K562 (cell line): ENCODE measurements around the gene DPEP2. TPM values are rescaled to one million over a fixed set of nuclear protein-coding genes. Genes with fewer than 3 reads are reported as not detected.

Experiments
- BCOR ChIP-seq: fragments of 450-650 bp; IDR thresholded peaks from 2 replicates; pipeline ENCODE4 v1.6.1; 2016
- CHD4 ChIP-seq: fragments of 200-600 bp; sonication (generic); IDR thresholded peaks from 3 replicates; pipeline ENCODE4 v1.6.1; 2012; ENCODE audit warnings: low read depth, mild to moderate bottlenecking, mixed read lengths, low read length, inconsistent platforms; ENCODE audit not compliant: insufficient read depth, insufficient replicate concordance, poor library complexity, severe bottlenecking
- CTCF ChIP-seq, 3 experiments: IDR thresholded peaks in 2 of 3; conservative IDR thresholded peaks in 1 of 3; 2 replicates each; pipeline ENCODE4 v1.5.1; 2011 to 2012; ENCODE audit warnings: low read length in 3 of 3, mild to moderate bottlenecking in 3 of 3, control low read depth in 2 of 3, improper control_type of control experiment in 1 of 3, inconsistent platforms in 1 of 3, low read depth in 1 of 3, mixed read lengths in 1 of 3, moderate library complexity in 1 of 3; ENCODE audit not compliant: insufficient read depth in 2 of 3
- DIDO1 ChIP-seq: fragments of 450-650 bp; IDR thresholded peaks from 2 replicates; pipeline ENCODE4 v1.6.1; 2016; ENCODE audit warnings: low read depth, missing biosample characterization, missing genetic modification characterization
- ETV6 ChIP-seq, 3 experiments: fragments of 150-350 bp in 1 of 3; sonication (generic) in 1 of 3; formaldehyde crosslinking in 1 of 3; IDR thresholded peaks; 2 replicates each; pipeline versions ENCODE4 v1.6.1 to v1.8.0; 2014 to 2022; ENCODE audit warnings: borderline replicate concordance in 2 of 3, low read depth in 2 of 3, antibody characterized with exemption in 1 of 3, low read length in 1 of 3, mild to moderate bottlenecking in 1 of 3, missing genetic modification reagents in 1 of 3
- MAFF ChIP-seq: IDR thresholded peaks from 2 replicates; pipeline ENCODE4 v1.6.1; 2012; ENCODE audit warnings: low read length, improper control_type of control experiment
- MAFG ChIP-seq: fragments of 450-650 bp; conservative IDR thresholded peaks from 2 replicates; pipeline ENCODE4 v1.6.1; 2016; ENCODE audit warnings: missing genetic modification characterization, missing compliant biosample characterization
- MAX ChIP-seq: sonication (generic); formaldehyde crosslinking; IDR thresholded peaks from 2 replicates; pipeline ENCODE4 v1.9.0; 2022; ENCODE audit warnings: mild to moderate bottlenecking, missing genetic modification reagents
- MBD1 ChIP-seq: fragments of 250-450 bp; sonication (Bioruptor Pico); IDR thresholded peaks from 2 replicates; pipeline ENCODE4 v1.8.0; 2022; ENCODE audit warnings: inconsistent platforms
- MEF2A ChIP-seq: IDR thresholded peaks from 2 replicates; pipeline ENCODE4 v1.6.1; 2011; ENCODE audit warnings: low read depth, mild to moderate bottlenecking, low read length, moderate library complexity; ENCODE audit not compliant: control insufficient read depth
- MEIS2 ChIP-seq: fragments of 450-650 bp; IDR thresholded peaks from 2 replicates; pipeline ENCODE4 v1.6.1; 2014; ENCODE audit warnings: mild to moderate bottlenecking; ENCODE audit not compliant: partially characterized antibody
- PPARD ChIP-seq: fragments of 250-450 bp; sonication (Bioruptor Pico); IDR thresholded peaks from 2 replicates; pipeline ENCODE4 v1.8.0; 2022; ENCODE audit warnings: inconsistent platforms, mild to moderate bottlenecking, moderate library complexity
- PREB ChIP-seq: sonication (generic); formaldehyde crosslinking; IDR thresholded peaks from 2 replicates; pipeline ENCODE4 v1.8.1; 2023; ENCODE audit warnings: mild to moderate bottlenecking, missing genetic modification reagents
- SIN3B ChIP-seq: fragments of 450-650 bp; IDR thresholded peaks from 2 replicates; pipeline ENCODE4 v1.6.1; 2017; ENCODE audit warnings: low read depth, mild to moderate bottlenecking, moderate library complexity
- SNAPC5 ChIP-seq: fragments of 250-450 bp; sonication (Bioruptor Pico); IDR thresholded peaks from 2 replicates; pipeline ENCODE4 v1.8.0; 2021; ENCODE audit warnings: moderate library complexity, mild to moderate bottlenecking, inconsistent platforms
- SOX6 ChIP-seq: fragments of 450-650 bp; IDR thresholded peaks from 2 replicates; pipeline ENCODE4 v1.6.1; 2014; ENCODE audit warnings: mild to moderate bottlenecking
- SP1 ChIP-seq: sonication (generic); formaldehyde crosslinking; IDR thresholded peaks from 2 replicates; pipeline ENCODE4 v1.8.1; 2022; ENCODE audit warnings: mild to moderate bottlenecking, missing genetic modification reagents
- TAF7 ChIP-seq: fragments of 450-650 bp; IDR thresholded peaks from 2 replicates; pipeline ENCODE4 v1.6.1; 2016; ENCODE audit warnings: missing genetic modification characterization, missing compliant biosample characterization
- TFAP4 ChIP-seq: sonication (generic); formaldehyde crosslinking; IDR thresholded peaks from 2 replicates; pipeline ENCODE4 v1.8.0; 2022; ENCODE audit warnings: missing genetic modification reagents, mild to moderate bottlenecking, moderate library complexity, borderline replicate concordance
- ZNF699 ChIP-seq: fragments of 250-450 bp; sonication (Bioruptor Pico); IDR thresholded peaks from 2 replicates; pipeline ENCODE4 v1.8.0; 2021; ENCODE audit warnings: mild to moderate bottlenecking, moderate library complexity; ENCODE audit not compliant: insufficient replicate concordance
- ZNF79 ChIP-seq: fragments of 250-450 bp; sonication (Bioruptor Pico); IDR thresholded peaks from 2 replicates; pipeline ENCODE4 v1.4.0; 2020; ENCODE audit warnings: low read depth, mild to moderate bottlenecking, moderate library complexity
- polyA plus RNA-seq, 8 experiments: library from polyadenylated mRNA; depleted of rRNA in 4 of 8; stranded (reverse) in 5 of 8; unstranded in 3 of 8; fragments of >200 nt; fragmentation: Nextera tagmentation in 2 of 8; fragmentation: Illumina TruSeq in 1 of 8; extraction: Ambion mirVana in 2 of 8; extraction: Trizol in 1 of 8; gene quantifications; 2 replicates each; pipeline versions ENCODE4 v1.2.1 to v1.2.3, GENCODE V29; 2011 to 2014; ENCODE audit warnings: inconsistent platforms in 1 of 8, missing spikeins in 1 of 8
- total RNA-seq, 7 experiments: library from RNA; depleted of rRNA in 6 of 7; stranded (reverse); fragments of >200 nt in 6 of 7; fragmentation: Illumina TruSeq in 2 of 7; extraction: Trizol in 2 of 7; gene quantifications; 2 replicates each; pipeline versions ENCODE4 v1.2.1 to v1.2.3, GENCODE V29; 2011 to 2021; ENCODE audit warnings: low replicate concordance in 1 of 7

DPEP2 gene
- total and polyA plus RNA-seq, 9 of the 15 experiments (the other 6 are each of a cell fraction or from before 2014, with no cell fraction given) = 0.14 to 1.2 (median 0.38) TPM

GRCh38 chr16:68040506-68041288 is 41.4 kb upstream of the DPEP2 start (continued):
- no peak for TF ChIP-seq ETV6 (IDR thresholded peaks at IDR 0.05; ENCODE audit: borderline replicate concordance in 1 of 2, low read depth in 2 of 2, low read length in 1 of 2)
- no peak for TF ChIP-seq ETV6 (CRISPR knock-in tag; IDR thresholded peaks at IDR 0.05; ENCODE audit: borderline replicate concordance)
- TF ChIP-seq SP1 = no peak
- peak; percentile 88 to 97 (median 94) for TF ChIP-seq CTCF (IDR thresholded peaks at IDR 0.05 in 2 of 3, conservative IDR thresholded peaks at IDR 0.05 in 1 of 3; ENCODE audit: insufficient read depth in 2 of 3, low read depth in 1 of 3, low read length in 3 of 3)
- peak; percentile 31; the same call in 1 of the 2 replicates for TF ChIP-seq SIN3B
- no peak for TF ChIP-seq PPARD (CRISPR knock-in tag)
- no peak for TF ChIP-seq MEF2A
- TF ChIP-seq SNAPC5 = no peak
- TF ChIP-seq MAFF = no peak
- TF ChIP-seq CHD4 = no peak
- no peak for TF ChIP-seq DIDO1
- no peak for TF ChIP-seq MAFG (tag)
- no peak for TF ChIP-seq TAF7
- TF ChIP-seq MEIS2 = no peak
- no peak for TF ChIP-seq MBD1 (CRISPR knock-in tag)
- no peak for TF ChIP-seq MAX (CRISPR knock-in tag)
- peak; percentile 73; the same call in 1 of the 2 replicates for TF ChIP-seq TFAP4
- no peak for TF ChIP-seq SOX6
- no peak for TF ChIP-seq BCOR
- TF ChIP-seq ZNF79 (CRISPR knock-in tag) = no peak
- TF ChIP-seq ZNF699 = no peak
- no peak for TF ChIP-seq PREB
